Glomerular visceral epithelial cell (primary cell): Measurements from ENCODE around the gene FAM217B.
A peak's percentile ranks its signal among the peaks of the same experiment; 100 is the strongest.

Experiments used
- DNase-seq: peaks from one replicate; pipeline ENCODE4 v3.0.0-alpha.2; 2016; ENCODE audit errors: extremely low spot score

Gene FAM217B

DNA sequence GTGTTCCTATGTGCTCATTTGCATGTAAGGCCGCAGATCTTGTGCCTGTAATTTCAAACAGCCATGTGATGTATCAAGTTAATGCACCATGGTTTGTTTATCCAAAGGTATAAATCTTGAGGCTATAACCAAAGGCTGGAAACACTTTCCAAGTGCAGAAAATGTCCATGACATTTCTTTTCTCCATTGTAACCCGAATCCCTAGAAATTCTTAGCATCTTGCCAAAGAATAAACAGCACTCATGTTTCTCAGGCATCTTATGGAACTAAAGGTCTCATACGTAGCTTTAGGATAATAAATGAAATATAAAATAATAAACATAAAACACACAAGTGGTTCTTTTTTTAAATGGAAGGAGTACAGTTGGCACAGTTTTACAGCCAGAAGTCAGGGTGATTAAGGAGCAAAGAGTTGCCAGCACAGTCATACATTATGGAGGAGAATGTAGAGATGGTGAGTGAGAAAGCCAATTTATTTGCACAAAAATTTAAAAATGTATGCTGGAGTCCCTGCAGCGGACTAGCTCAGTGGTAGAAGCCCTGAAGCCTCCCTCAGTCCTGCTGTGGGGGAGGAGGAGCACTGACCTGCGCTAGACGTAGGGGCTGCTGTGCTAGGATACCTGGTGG is 36.1 kb downstream of the FAM217B start:
- no peak for DNase-seq

DNA sequence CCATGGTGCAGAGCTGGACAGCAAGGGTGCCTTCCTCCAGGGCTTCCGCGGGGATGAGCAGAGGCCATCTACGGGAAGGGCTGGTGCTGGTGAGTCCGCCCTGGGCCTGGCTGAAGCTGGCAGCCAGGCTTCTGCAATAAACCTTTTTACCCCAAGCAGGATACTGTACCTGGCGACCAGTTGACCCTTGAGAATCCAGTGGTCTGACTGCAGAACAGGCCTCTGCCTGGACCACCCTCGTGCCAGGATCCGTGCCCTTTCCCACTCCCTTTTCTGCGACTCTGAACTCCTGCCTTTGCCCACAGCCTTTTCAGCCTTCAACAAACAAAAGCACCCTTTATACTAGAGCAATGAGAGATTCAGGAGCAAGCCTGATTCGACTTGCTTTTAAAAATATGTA is 36.9 kb downstream of the FAM217B start:
- DNase-seq: no peak

DNA sequence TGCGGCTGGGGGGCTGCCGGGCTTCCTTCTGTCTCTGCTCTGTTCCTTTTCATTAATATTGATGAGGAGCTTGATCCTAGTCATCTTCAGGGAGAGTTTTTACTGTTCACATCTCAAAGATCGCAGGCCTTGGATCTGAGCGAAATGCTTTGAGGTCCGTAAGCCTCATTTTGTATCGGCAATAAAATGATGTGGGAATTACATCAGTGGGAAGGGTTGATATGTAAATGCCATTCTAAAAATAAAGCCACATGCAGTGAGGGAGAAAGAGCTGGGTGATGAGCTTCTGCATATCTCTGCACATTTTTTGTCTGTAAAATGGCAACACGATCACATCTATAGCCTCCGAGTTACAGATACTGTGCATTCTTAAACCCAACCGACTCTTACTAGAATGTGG is 42.9 kb downstream of the FAM217B start:
- no peak for DNase-seq

DNA sequence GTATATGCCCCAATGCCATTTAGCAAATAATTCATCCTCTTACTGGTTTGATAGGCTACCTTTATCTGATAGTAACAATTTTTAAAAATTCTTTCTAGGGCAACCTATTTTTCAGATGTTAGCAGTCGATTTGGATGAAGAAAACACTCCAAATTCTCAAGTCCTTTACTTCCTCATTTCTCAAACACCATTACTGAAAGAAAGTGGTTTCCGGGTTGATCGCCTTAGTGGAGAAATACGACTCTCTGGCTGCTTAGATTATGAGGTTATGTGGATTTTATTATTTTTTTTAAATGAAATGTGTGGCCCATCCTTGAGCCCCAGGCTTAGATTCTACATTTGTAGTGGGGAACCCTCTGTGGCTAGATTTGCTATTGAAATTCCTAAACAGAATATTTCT is 44.4 kb downstream of the FAM217B start:
- no peak for DNase-seq

DNA sequence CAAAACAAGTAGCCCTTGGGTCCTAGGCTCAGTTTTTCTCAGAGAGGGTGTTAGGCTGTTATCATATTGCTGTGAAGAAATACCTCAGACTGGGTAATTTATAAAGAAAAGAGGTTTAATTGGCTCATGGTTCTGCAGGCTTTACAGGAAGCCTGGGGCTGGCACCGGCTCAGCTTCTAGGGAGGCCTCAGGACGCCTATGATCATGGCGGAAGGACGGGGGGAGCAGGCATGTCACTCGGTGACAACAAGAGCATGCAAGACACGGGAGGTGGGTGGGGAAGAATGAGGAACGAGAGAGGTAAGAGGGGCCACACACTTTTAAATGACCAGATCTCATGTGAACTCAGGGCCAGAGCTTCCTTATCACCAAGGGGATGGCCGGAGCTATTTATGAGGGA is 45.0 kb downstream of the FAM217B start:
- no peak for DNase-seq

DNA sequence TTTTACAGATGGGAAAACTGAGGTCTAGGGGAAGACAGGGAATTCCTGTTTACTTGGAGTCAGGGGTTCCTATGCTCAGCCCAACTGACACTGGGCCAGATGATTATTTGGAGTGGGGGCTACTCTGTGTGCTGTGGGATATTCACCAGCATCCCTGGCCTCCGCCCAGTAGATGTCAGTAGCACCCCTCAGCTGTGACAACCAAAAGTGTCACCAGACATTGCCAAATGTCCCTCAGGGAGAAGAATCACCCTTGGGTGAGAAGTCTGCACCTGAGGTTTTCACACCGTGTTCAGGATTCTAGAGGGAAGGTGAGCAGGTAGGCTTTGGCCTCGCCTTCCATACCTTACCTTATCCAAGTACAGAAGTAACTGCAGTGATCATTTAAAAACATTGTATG is 45.7 kb downstream of the FAM217B start:
- DNase-seq: no peak

DNA sequence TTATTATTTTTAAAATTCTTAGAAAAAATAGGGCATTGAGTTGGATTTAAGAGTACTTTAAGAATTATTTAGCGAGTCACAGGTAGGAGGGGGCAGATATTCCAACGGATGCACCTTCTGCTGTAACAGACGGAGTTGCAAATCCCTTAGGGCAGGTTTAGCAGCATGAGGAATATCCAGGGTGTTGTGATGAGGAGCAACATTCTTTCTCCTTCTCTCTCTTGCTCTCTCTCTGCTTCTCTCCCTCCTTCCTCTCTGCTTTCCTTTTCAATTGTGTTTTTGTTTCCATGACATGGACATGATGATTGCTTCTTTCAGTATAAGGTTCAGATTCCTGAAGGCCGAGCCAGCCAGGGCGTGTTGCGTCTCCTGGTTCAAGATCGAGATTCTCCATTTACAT is 46.9 kb downstream of the FAM217B start:
- no peak for DNase-seq

DNA sequence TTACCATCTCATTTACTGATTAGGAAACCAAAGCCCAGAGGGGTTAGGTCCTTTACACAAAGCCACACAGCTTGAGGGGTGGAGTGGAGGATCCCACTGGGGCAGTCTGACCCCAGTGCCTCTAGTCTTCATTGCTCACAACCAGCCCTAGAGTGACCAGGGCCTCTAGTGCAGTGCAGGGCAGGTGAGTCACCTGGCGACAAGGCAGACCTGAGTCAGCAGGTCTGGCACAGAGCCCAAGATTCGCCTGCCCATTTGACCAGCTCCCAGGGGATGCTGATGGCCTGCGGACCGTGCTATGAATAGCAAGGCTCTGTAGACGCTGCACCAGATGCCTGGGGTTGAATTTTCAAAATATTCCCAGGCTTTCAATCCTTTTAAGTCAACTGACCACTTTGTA is 48.0 kb downstream of the FAM217B start:
- DNase-seq: peak; percentile 66

DNA sequence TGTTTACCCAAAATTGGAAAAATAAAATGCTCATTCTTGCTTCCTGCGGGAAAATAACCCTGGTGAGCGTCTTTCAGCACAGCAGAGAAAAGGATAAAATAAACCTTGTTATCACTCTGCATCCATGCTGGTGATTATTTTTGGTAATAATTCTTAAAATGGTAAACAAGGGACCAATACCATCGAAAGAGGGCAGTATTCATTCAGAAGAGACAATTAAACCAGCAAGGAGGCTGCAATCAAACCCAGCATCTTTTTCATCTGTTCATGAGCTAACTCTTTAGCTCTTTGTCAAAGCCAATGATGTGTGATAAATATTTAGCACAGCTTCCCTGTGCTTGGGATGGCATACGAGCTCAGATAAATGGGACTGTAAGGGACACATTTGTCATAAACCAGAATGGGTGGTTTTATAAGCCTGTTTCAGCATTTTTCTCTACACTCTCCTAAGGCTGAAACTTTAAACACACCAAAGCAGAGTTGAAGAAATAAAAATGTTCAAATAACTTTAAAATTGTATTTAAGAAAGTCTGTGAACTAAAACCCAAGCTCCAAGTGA is 52.4 kb downstream of the FAM217B start:
- DNase-seq: no peak

DNA sequence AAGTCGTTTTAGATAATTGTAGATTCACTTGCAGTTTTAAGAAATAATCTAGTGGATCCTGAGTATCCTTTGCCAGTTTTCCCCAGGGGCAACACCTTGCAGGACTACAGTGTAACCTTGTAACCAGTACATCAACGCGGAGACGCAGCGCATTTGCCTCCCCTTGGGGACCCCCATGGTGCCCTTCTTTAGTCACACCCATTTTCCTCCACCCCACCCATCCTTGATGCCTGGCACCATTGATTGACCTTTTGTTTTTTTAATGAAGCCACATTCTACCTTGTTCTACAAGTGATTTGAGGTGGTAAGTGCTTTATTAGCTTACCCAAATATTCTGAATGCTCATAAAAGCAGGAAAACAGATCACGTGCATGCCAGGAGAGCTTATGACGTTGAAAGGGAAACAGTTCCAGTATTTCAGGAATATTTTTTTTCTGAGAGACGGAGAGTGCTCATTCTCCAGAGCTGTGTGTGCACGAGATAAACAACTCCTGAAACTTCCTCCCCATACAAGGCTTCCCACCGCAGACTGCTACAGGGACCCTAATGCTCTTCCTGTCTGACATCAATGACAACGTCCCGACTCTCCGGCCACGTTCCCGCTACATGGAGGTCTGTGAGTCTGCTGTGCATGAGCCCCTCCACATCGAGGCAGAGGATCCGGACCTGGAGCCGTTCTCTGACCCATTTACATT is 53.7 kb downstream of the FAM217B start:
- DNase-seq: no peak

DNA sequence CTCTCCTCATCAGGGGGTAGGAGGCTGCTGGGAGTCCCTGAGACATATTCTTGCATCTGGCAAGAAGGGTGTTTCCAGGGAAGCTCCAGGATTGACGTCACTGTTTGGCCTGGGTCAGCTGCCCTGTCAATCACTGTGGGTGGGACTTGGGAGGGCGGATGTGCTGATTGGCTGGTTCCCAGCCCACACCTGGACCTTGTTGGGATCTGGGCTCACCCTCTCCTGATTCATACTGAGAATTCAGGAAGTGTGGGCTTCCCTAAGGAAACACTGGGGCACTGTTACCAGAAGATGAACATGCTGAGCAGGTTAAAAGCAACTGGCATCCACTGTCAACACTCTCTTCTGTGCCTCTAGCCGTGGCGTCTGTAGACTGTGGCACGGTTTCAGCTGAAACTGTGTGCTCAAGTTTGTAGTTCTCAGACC is 54.5 kb downstream of the FAM217B start:
- DNase-seq: no peak

DNA sequence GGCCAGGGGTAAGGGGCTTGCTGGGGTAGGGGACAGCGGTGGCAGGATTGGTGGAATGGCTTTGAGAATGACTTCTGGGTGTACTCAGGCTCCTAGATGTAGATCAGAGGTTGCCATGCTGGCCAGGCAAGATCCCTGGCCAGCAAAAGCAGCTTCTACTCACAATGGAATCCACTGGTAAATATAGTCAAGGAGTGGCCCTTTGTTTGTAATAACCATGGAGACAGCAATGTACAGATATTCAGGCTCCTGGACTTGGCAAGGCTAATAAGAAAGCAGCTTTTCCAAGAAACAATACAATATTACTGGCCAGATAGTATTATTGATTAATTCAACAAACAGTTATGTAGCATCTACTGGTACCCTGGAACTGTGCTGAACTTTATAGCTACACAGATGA is 55.9 kb downstream of the FAM217B start:
- no peak for DNase-seq

DNA sequence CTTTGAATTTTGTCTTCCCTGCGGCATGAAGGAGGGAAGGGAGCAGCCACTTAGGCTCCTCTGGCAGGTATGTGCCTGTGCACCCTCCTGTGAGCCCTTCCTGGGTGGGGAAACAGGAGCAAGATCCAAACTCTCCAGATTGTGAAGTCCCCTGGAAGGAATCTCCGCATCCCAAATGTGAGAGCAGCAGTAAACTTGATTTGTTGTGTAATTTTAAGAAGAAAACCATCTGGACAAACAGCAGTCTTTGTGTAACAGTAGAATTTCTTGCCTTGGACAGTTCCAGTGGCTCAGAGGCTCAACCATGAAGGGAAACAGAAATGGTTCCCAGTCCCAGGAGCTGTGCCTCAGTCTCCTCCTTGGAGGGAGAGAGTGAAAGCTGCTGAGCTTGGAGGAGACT is 57.7 kb downstream of the FAM217B start:
- no peak for DNase-seq
